Measurements from ENCODE around the gene ELMO1.

DNA sequence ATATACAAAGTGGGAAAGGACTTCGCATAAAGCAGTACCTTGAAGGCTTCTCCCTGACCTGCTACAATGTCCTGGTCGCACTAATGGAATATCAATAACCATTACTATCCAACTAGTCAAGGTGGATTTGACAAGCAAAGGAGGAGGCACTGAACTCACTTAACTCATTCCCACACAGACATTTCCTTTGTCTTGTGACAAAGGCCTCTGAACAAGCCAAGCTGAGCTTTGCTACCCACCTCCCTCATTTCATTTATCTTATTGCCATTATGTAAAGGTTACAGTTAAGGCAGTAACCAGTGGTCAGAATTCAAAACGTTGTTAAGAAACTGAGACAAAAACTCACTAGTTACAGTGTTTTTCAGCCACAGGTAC, 7.3 kb downstream of the ELMO1 start:
- TF ChIP-seq SUZ12 (IDR thresholded peaks at IDR 0.05), result no peak
- TF ChIP-seq ELF4 (IDR thresholded peaks at IDR 0.05), result no peak
- no peak for TF ChIP-seq NFRKB (IDR thresholded peaks at IDR 0.05)
- no peak for TF ChIP-seq FOXM1 (IDR thresholded peaks at IDR 0.05; ENCODE audit: borderline replicate concordance)
- TF ChIP-seq TARDBP (IDR thresholded peaks at IDR 0.05), result no peak
- no peak for TF ChIP-seq LEF1 (IDR thresholded peaks at IDR 0.05; ENCODE audit: borderline replicate concordance)
- no peak for TF ChIP-seq HDGF (IDR thresholded peaks at IDR 0.05; ENCODE audit: borderline replicate concordance)
- no peak for TF ChIP-seq FOXA1 (IDR thresholded peaks at IDR 0.05)
- TF ChIP-seq BHLHE40 (IDR thresholded peaks at IDR 0.05; ENCODE audit: borderline replicate concordance), result no peak
- no peak for TF ChIP-seq PKNOX1 (IDR thresholded peaks at IDR 0.05)
- no peak for TF ChIP-seq SP1 (IDR thresholded peaks at IDR 0.05)
- TF ChIP-seq ARNT (IDR thresholded peaks at IDR 0.05), result no peak
- no peak for TF ChIP-seq L3MBTL2 (conservative IDR thresholded peaks at IDR 0.05)
